Measurements from ENCODE around the gene ADH4. TPM values are rescaled to one million over a fixed set of nuclear protein-coding genes. Genes with fewer than 3 reads are reported as not detected.
"Not testable (repeated sequence)": the region's sequence is repeated elsewhere in the genome, so short reads cannot be mapped to it uniquely, and the experiment has no call there.

ADH4 gene
- total RNA-seq, 1 experiment from 2014 or later, result 0.10 TPM

DNA sequence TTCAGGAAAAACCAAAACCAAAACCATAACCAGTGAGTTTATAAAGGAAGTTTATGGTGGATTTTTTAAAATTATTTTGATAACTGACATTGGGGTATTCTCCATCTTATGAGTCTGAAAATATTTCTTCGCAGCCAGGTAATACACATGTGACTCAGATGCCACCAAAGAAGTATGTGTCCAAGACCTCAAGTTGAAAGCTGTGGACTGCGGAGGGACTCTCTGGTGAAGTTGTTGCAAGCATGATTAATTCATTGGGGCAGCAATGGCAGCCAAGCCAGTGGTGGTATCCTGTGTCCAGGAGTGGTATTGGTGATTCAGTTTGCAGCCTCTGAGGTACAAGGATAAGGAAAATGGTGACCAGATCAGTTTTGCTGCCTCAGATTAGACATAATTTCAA is 41.5 kb downstream of the ADH4 start:
- BruUV-seq (replicated peaks), result no TSS peak
- intact Hi-C loops (cut with micrococcal nuclease; ENCODE audit: unreplicated experiment) (no loop called here), in situ Hi-C loops (cut with HindIII; ENCODE audit: low pct_unique_long_range_greater_than_20kb, low sequenced_read_pairs) (no loop called here)
- ChIA-PET POLR2A (no interaction called here), CTCF (no interaction called here)
- no peaks in the 10 kb centered on the region for H3K27me3 ChIP-seq (ENCODE audit: control insufficient read depth, insufficient read depth, low read length)
- no peaks in the 10 kb centered on the region for H3K4me1 ChIP-seq (ENCODE audit: control insufficient read depth, insufficient read depth, low read length)
- H3K4me3 ChIP-seq (ENCODE audit: low read depth in 2 of 2, low read length in 2 of 2), result no peak overlapping the region
- H3K9me3 ChIP-seq (ENCODE audit: control insufficient read depth, insufficient read depth, low read depth, low read length), result no peaks in the 10 kb centered on the region
- TF ChIP-seq SIN3A (IDR thresholded peaks at IDR 0.05; ENCODE audit: borderline replicate concordance, insufficient read depth, low read depth, low read length) (no peak), TCF7L2 (IDR thresholded peaks at IDR 0.05; ENCODE audit: low read depth, low read length) (no peak), POLR2AphosphoS5 (IDR thresholded peaks at IDR 0.05; ENCODE audit: low read depth, low read length) (no peak)
- TF ChIP-seq, protein P1, sequence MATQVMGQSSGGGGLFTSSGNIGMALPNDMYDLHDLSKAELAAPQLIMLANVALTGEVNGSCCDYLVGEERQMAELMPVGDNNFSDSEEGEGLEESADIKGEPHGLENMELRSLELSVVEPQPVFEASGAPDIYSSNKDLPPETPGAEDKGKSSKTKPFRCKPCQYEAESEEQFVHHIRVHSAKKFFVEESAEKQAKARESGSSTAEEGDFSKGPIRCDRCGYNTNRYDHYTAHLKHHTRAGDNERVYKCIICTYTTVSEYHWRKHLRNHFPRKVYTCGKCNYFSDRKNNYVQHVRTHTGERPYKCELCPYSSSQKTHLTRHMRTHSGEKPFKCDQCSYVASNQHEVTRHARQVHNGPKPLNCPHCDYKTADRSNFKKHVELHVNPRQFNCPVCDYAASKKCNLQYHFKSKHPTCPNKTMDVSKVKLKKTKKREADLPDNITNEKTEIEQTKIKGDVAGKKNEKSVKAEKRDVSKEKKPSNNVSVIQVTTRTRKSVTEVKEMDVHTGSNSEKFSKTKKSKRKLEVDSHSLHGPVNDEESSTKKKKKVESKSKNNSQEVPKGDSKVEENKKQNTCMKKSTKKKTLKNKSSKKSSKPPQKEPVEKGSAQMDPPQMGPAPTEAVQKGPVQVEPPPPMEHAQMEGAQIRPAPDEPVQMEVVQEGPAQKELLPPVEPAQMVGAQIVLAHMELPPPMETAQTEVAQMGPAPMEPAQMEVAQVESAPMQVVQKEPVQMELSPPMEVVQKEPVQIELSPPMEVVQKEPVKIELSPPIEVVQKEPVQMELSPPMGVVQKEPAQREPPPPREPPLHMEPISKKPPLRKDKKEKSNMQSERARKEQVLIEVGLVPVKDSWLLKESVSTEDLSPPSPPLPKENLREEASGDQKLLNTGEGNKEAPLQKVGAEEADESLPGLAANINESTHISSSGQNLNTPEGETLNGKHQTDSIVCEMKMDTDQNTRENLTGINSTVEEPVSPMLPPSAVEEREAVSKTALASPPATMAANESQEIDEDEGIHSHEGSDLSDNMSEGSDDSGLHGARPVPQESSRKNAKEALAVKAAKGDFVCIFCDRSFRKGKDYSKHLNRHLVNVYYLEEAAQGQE (IDR thresholded peaks at IDR 0.05; ENCODE audit: insufficient read depth in 1 of 2, low read depth in 2 of 2, low read length in 1 of 2), result no peak
- TF ChIP-seq, protein P2, sequence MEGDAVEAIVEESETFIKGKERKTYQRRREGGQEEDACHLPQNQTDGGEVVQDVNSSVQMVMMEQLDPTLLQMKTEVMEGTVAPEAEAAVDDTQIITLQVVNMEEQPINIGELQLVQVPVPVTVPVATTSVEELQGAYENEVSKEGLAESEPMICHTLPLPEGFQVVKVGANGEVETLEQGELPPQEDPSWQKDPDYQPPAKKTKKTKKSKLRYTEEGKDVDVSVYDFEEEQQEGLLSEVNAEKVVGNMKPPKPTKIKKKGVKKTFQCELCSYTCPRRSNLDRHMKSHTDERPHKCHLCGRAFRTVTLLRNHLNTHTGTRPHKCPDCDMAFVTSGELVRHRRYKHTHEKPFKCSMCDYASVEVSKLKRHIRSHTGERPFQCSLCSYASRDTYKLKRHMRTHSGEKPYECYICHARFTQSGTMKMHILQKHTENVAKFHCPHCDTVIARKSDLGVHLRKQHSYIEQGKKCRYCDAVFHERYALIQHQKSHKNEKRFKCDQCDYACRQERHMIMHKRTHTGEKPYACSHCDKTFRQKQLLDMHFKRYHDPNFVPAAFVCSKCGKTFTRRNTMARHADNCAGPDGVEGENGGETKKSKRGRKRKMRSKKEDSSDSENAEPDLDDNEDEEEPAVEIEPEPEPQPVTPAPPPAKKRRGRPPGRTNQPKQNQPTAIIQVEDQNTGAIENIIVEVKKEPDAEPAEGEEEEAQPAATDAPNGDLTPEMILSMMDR (IDR thresholded peaks at IDR 0.05), result no peak
- H3K36me3 ChIP-seq (ENCODE audit: control insufficient read depth, insufficient read depth, low read length), result no peaks in the 10 kb centered on the region
- H3K27ac ChIP-seq (ENCODE audit: low read length), result no peak overlapping the region
- DNase-seq (ENCODE audit: low read depth, low spot score) (no peak), ATAC-seq (no peak)

DNA sequence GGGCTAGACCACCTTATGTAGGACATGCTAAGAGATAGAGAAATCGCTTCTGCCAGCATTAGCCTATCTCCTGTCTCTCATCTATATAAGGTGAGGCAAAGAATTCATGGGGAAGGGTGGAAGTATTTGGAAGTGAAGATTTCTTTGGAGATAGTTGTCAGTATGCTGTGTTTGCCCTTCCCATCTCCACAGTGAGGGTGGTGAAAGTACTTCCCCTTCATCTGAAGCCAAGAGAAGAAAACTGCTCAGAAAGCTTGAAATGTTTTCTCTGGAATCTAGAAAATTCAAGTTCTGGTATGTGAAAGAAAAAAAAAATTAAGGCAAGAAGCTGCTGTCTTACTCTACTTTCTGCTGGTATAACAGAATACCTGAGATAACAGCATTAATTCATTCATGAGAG is 43.2 kb downstream of the ADH4 start:
- ChIA-PET POLR2A (no interaction called here), CTCF (no interaction called here)
- in situ Hi-C loops (cut with HindIII; ENCODE audit: low pct_unique_long_range_greater_than_20kb, low sequenced_read_pairs), result no loop called here
- H3K36me3 ChIP-seq (ENCODE audit: control insufficient read depth, insufficient read depth, low read length), result no peaks in the 10 kb centered on the region
- DNase-seq (ENCODE audit: low read depth, low spot score) (no peak), ATAC-seq (no peak)
- no peak overlapping the region for H3K4me3 ChIP-seq (ENCODE audit: low read depth in 2 of 2, low read length in 2 of 2)
- intact Hi-C loops (cut with micrococcal nuclease; ENCODE audit: unreplicated experiment), result no loop called here
- no peaks in the 10 kb centered on the region for H3K4me1 ChIP-seq (ENCODE audit: control insufficient read depth, insufficient read depth, low read length)
- no TSS peak for BruUV-seq (replicated peaks)
- H3K9me3 ChIP-seq (ENCODE audit: control insufficient read depth, insufficient read depth, low read depth, low read length), result no peaks in the 10 kb centered on the region
- no peaks in the 10 kb centered on the region for H3K27me3 ChIP-seq (ENCODE audit: control insufficient read depth, insufficient read depth, low read length)
- H3K27ac ChIP-seq (ENCODE audit: low read length), result no peak overlapping the region
- TF ChIP-seq POLR2AphosphoS5 (IDR thresholded peaks at IDR 0.05; ENCODE audit: low read depth, low read length) (no peak), TCF7L2 (IDR thresholded peaks at IDR 0.05; ENCODE audit: low read depth, low read length) (no peak), SIN3A (IDR thresholded peaks at IDR 0.05; ENCODE audit: borderline replicate concordance, insufficient read depth, low read depth, low read length) (no peak)
- TF ChIP-seq, protein P2 (IDR thresholded peaks at IDR 0.05), result no peak
- TF ChIP-seq, protein P1 (IDR thresholded peaks at IDR 0.05; ENCODE audit: insufficient read depth in 1 of 2, low read depth in 2 of 2, low read length in 1 of 2), result no peak

DNA sequence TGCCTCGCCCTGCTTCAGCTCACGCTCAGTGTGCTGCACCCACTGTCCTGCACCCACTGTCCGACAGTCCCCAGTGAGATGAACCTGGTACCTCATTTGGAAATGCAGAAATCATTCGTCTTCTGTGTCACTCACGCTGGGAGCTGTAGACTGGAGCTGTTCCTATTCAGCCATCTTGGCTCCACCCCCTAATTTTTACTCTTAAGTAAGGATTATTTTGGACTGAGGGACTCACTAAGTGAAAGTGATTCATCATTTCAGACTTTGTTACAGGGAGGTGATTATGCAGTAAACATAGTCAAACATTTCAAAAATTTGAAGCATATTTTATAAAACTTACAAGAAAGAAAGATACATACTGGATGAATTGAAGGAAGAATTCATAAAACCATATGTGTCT is 44.3 kb downstream of the ADH4 start:
- POLR2A ChIA-PET; BruUV-seq (replicated peaks); CTCF ChIA-PET; ATAC-seq; H3K36me3 ChIP-seq (ENCODE audit: control insufficient read depth, insufficient read depth, low read length); H3K9me3 ChIP-seq (ENCODE audit: control insufficient read depth, insufficient read depth, low read depth, low read length); intact Hi-C loops (cut with micrococcal nuclease; ENCODE audit: unreplicated experiment); DNase-seq (ENCODE audit: low read depth, low spot score); in situ Hi-C loops (cut with HindIII; ENCODE audit: low pct_unique_long_range_greater_than_20kb, low sequenced_read_pairs); H3K27me3 ChIP-seq (ENCODE audit: control insufficient read depth, insufficient read depth, low read length); H3K4me1 ChIP-seq (ENCODE audit: control insufficient read depth, insufficient read depth, low read length): not testable (repeated sequence)
- peak overlapping the region; percentile 57; the same call in 1 of the 2 replicates for H3K27ac ChIP-seq (ENCODE audit: low read length)
- peak overlapping the region; percentile 34 to 60 for H3K4me3 ChIP-seq (ENCODE audit: low read depth in 2 of 2, low read length in 2 of 2)
